UCSD-AML1 (cell line): ENCODE results near the gene GFAP.

Experiments used
- DNase-seq: peaks from one replicate; lab custom pipeline; 2025; ENCODE audit not compliant: unreplicated experiment; lab: John Stamatoyannopoulos, UW

GFAP gene

GRCh38 chr17:44915862-44916780 is 821 bp upstream of the GFAP start:
- no peak for DNase-seq

DNA sequence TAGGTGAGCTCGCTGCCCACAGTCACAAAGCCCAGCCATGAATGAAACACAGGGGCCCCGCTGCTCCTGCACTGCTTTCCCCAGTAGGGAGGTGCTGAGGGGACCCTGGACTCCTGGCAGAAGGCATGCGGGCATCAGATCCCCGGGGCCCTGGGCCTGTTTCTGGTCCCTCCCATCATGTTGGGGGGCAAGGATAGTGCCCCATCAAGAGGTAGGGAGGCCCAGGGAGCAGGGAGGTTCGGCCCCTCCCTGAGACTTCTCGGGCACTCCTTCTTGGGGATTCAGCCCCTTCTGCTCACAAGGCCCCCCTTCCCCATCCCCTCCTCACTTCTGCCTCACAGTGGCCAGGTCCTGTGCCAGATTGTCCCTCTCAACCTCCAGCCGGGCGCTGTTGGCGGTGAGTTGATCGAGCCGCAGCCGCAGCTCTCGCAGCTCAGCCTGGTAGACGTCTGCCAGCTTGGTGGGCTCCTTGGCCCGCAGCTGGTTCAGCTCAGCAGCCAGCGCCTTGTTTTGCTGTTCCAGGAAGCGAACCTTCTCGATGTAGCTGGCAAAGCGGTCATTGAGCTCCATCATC is 515 bp downstream of the GFAP start:
- no peak for DNase-seq

DNA sequence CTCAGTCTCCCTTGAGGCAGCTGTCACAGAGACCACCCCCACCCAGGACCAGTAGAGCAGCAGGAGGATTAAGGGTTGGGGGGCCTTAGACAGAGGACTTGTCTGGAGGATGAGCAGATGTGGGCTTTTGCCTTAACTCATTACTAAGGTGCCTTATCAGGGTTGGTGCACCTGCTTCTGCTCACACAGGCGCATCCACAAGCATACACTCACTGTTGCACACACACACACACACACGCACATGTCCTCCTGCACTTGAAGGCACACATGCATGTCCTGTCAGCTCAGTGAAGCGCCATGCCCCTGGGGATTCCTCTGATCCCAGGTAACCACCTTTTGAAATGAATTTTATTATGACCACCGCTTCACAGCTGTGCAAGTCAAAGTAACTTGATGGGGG is 1.2 kb downstream of the GFAP start:
- DNase-seq: no peak

- DNase-seq: no peak
These were observed 1.6 kb downstream of the GFAP start for GRCh38 chr17:44913676-44914075.

GRCh38 chr17:44912763-44913544 is 2.3 kb downstream of the GFAP start:
- no peak for DNase-seq

DNA sequence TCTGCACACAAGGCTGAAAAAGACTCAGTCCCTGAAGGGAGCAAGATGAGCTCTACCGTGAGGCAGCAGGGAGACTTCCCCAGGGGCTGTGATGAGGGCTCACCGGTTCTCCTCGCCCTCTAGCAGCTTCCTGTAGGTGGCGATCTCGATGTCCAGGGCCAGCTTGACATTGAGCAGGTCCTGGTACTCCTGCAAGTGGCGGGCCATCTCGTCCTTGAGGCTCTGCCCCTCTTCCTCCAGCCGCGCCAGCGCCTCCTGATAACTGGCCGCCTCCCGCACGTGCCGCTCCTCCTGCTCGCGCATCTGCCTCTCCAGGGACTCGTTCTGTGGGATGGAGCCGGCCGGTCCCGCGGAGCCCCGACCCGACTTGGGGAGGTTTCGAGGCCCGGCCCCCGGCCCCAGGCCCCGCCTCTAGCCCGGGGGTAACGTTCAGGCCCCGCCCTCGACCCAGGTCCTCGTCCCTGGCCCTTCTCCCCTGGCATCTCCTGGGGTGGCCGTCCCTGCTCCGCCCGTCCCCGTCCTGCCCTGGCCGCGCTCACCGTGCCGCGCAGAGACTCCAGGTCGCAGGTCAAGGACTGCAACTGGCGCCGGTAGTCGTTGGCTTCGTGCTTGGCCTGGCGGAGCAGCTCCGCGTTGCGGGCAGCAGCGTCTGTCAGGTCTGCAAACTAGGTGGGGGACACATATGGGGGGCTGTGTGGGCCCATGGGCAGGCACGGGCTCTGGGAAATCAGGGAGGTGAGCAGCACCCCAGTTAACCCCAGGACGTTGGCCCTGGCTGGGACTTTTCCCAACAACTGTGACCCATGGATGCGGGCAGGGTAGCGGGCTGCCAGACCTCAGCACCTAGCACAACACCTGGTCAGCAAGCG is 3.9 kb downstream of the GFAP start:
- peak; percentile 28 for DNase-seq

DNA sequence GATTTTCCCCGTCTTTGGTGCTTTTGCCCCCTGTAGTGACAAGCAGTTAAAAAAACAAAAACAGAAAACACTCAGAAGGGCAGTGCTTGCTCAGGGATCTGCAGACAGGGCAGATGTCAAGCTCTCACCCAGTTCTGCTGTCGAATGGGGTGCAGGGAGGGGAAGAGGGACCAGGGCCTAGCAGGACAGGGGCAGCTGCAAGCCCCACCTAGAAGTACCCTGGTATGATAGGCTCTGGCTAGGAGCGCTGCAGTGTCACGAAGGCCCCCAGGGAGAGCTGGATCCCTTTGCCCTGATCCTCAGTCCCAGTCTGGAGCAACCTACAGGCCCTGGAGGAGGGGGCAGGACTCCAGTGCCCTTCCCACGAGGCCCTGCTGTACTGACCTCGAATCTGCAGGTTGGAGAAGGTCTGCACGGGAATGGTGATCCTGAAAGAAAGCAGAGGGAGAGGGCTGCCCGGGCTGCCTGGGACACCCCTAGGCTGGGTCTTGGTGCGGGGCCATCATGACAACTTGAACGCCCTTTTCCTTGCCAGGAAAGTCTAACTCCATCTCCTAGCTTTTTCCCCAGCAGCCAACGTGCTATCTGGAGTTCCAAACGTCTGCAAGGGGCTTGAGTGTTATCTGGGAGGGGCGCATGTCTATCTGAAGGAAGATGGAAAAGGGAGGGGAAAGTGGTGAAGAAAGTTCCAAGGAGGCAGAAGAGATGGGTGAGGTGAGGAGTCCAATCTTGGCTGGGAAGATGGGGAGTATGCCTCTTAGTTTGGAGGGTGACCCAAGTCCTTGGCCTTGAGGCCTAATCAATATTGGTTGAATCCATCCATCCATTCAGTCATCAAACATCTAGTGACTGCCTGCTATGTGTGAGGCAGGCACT is 4.8 kb downstream of the GFAP start:
- DNase-seq: no peak

DNA sequence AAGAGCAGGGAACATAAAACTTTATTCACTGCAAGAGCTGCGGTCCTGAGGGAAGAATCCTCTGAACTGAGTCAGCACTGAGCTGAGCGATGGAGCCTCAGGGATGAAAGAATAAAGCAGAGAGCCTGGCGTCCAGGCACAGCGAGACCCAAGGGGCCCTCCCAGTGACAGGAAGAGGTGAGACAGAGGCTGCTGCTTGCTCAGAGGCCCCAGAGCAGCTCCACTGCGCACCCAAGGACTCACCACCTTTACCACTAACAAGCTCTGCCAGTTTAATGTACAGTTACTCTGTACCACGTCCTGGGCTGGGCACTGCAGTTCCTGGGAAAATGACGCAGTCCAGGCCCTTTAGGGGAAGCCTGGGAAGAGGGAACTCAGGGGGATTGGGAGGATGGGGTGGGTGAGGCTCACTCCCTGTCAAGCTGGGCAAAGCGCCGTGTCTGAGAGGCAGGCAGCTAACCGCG is 5.6 kb downstream of the GFAP start:
- DNase-seq: no peak

DNA sequence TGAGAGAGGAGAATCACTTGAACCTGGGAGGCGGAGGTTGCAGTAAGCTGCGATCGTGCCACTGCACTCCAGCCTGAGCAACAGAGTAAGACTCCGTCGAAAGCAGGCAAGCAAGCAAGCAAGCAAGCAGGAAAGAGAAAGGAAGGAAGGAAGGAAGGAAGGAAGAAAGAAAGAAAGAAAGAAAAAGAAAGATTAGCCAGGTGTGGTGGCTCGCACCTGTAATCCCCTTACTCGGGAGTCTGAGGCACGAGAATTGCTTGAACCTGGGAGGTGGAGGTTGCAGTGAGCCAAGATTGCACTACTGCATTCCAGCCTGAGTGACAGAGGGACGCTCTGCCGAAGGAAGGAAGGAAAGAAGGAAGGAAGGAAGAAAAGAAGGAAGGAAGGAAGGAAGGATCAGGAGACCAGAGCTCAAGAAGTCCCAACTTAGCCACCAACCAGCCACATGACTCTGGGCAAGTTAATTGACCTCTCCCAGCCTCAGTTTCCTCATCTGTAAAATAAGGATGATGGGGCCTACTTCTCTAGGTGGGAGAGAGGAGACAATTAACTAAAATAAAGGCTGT is 6.5 kb downstream of the GFAP start:
- DNase-seq: no peak

DNA sequence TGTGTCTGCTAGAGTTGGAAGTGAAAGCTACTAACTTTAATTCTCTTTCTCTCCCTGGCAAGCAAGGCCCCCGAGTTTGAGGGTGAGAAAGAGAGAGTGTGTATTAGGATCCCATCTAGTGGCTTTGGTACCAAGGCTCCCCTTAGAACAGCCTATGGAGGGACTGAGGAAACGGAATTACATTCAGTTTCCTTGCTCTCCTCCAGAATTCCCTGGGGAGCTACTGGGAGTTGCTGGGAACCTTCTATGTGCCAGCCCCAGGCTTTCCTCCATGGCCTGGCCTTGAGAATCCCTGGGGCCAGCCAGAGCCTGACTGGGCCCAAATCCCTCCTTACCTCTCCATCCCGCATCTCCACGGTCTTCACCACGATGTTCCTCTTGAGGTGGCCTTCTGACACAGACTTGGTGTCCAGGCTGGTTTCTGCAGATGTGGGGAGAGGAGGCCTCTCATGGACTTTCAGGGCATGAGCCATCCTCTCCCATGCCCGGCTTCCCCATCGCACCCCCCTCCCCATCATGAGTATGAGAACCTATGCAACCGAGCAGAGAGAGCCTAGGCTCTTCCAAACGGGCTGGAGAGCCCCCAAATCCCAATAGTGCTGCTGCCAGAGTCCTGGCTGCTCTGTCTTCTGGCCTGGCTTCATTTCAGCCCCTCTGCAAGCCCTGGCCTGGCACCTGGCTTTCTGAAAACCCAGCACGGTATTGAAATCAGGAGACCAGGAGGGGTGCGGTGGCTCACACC is 7.4 kb downstream of the GFAP start:
- no peak for DNase-seq

- DNase-seq: peak; percentile 28
These were observed 8.3 kb downstream of the GFAP start for GRCh38 chr17:44906763-44907728.

DNA sequence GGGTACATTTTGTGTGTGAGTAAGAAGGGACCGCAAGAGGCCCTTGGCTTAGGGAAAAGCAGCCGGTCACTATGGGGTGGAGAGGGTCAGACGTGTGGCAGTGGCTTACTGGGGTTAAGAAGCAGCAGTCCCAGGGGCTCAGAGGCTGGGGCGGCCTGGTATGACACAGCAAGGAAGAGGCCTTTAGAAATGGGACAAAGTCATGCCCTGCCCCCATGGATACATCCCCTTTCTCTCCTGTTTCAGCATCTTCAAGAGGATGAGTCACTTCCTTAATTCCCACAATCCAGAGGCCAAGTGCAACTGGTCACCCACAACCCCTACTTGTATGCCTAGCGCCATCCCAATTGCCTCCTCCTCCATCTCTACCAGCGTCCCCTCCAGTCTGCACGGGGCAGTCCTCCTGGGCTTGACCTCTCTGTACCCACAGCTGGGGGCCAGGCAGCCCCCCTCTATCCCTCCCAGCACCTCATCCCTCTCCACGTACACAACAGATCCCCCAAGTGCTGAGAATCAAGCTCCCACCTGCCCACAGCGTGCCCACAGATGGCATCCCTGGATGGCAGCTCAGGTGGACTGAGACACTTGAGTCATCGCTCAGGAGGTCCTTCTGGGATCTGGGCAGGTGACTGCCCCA is 9.2 kb downstream of the GFAP start:
- no peak for DNase-seq

- DNase-seq: no peak
These were observed 10.0 kb downstream of the GFAP start for GRCh38 chr17:44905006-44906000.

GRCh38 chr17:44904001-44904984 is 11.0 kb downstream of the GFAP start:
- DNase-seq: no peak
